NOMO-1 treated with dmso at 0.1 percent for 144 hours (cell line): ENCODE results near the gene DHRS13.
"Not testable (repeated sequence)": the region's sequence is repeated elsewhere in the genome, so short reads cannot be mapped to it uniquely, and the experiment has no call there.

Experiments used
- DNase-seq: peaks from one replicate; lab custom pipeline; 2025; ENCODE audit not compliant: unreplicated experiment; lab: John Stamatoyannopoulos, UW

DHRS13 gene

DNA sequence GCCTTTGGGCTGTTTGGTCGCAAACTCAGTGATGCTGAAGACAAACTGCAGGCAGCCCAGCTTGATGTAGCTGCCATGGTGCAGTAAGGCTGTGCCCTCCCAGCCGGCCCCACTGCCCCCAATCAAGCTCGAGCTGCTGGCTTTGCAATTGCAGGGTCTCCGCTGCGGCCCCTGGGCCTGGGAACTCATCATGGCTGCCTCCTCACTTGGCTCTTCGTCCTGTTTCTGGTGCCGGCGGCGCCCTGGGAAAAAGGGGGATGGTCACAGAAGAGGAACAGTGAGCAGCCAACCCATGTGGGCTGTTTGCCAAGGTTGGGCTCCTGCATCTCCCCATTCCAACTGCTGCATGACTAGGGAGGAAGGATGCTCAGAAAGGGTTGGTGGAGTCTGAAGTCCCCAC, 3.4 kb upstream of the DHRS13 start:
- DNase-seq = no peak

GRCh38 chr17:28904800-28905199, 1.9 kb upstream of the DHRS13 start:
- DNase-seq = no peak

- DNase-seq = not testable (repeated sequence)
These were observed 615 bp upstream of the DHRS13 start for GRCh38 chr17:28903546-28903841.

- peak; percentile 50 for DNase-seq
These were observed 737 bp downstream of the DHRS13 start for GRCh38 chr17:28901866-28902818.

DNA sequence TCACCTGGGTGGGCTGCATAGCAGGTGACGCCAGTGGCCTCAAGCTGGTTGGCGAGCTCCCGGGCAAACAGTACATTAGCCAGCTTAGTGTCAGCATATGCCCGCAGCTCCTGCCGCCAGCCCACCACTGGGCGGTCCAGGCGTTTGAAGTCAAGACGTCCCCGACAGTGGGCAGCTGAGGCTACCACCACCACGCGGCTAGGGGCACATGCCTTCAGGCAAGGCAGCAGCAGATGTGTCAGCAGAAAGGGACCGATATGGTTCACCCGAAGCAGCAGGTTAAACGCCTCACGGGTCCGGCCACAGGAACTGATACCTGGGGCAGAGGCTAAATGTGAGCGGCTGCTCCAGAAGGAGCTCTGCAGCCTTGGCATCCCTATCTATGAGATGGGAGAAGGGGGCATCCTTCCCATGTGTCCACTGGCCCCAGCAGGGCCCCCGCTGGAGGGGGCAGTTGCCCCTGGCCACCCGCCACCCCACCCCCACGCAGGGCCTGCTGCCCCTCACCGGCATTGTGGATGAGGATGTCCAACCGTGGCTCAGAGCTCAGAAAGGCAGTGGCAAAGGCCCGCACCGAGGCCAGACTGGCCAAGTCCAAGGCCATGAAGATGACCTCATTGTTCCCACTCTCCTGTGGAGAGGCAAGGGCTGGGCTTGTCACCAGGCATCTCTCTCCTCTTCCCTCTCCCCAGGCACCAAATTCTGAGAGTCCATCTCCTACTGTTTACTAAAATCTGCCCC, 1.7 kb downstream of the DHRS13 start:
- no peak for DNase-seq

GRCh38 chr17:28899212-28899815, 3.6 kb downstream of the DHRS13 start:
- DNase-seq = no peak

DNA sequence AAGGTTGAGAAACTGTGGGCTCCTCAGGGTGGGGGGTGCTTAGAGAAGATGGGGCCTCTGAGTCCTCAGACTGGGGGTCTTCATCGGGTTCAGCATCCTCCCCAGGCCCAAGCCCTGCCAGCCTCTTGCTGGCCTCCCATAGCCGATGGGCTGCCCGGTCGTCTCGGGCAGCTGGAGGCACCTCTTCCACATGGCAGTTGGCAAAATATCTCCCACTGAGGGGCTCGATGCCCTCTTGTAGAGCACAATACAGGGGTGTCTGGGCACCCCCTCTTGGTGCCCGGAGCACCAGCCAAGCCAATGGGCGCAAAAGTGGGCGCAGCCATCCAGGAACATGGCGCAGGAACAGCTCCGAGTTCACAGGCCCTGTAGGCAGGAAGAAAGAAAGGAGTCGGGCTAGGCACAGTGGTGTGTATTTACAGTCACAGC, 4.3 kb downstream of the DHRS13 start:
- DNase-seq = no peak

DNA sequence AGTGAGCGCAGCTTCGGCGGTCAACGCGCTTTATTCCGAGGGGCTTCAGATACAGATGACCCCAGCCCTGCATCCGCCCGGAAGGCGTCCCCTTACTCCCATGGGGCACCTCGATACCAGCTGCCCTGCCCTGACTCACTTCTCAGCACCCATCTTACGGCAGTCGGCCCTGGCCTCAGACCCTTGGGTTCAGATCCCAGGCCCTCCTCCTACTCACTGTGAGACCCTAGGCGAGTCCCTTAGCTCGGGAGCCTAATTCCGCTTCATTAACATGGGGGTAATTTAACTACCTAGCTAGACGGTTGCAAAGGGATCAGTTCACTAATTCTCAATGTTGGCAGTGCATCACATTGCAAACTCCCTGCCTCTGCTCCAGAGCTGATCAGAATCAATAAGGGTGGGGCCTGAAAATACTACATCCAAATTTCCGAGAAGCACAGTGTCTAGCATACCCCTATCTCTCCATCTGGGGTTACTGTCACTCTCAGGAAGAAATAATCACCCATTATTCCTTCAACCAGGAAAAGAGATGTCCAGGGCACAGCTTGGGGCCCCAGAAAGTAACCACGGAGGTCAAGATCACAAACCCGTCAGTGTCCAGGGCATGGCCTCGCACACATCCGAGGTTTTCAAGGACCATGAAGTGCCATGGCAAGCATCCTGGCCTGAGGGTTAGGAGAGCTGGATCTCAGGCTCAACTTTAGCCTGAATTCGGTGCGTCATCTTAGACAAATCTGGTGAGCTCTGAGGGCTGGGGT, 4.9 kb downstream of the DHRS13 start:
- no peak for DNase-seq

GRCh38 chr17:28896884-28897768, 5.8 kb downstream of the DHRS13 start, which contains the start of gene FLOT2:
Gene FLOT2, minus strand, starts transcription at chr17:28897733. Its CDS starts 159 bp downstream, at chr17:28897574.
- peak; percentile 39 for DNase-seq

DNA sequence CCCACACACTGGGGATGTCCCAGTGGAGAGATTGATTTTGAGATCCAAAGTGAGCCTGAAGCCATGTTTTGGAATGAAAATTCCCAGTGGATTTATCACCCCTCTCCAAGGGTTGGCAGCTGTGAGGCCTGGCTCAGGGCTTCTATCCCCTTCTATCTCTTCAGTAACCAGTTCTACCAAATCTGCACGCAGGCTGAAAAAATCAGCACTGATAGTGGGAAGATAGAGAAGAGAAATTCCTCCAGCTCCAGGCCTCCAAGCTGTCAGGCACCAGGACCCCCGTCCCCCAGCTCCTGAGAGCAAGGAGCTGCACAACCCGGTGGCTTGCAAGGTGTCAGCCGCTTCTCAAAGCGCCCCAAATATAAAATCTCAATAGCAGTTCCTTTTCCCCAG, 6.4 kb downstream of the DHRS13 start:
- no peak for DNase-seq

GRCh38 chr17:28895794-28896447, 7.0 kb downstream of the DHRS13 start:
- DNase-seq = no peak

- DNase-seq = peak; percentile 59
These were observed 9.4 kb downstream of the DHRS13 start for GRCh38 chr17:28893248-28894183.

GRCh38 chr17:28892024-28892423, 10.9 kb downstream of the DHRS13 start:
- DNase-seq = no peak

- DNase-seq = no peak
These were observed 11.7 kb downstream of the DHRS13 start for GRCh38 chr17:28891201-28891600.

DNA sequence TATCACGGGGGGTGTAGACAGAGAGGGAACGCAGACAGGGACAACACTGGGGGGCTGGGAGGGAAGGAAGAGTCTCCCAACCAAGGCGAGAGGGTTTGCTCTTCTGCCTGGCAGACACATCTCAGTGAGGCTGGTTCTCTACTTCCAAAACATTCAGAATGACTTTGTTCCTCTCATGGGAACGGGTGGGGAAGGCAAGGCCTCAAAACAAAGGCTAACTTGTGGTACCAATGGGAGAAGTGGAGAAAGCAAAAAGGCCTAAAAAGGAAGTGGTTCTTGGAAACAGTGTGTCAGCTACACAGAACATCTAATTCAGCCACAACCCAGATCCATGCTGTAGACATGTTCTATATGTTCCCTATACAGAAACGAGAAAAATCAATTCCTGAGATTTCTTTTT, 12.9 kb downstream of the DHRS13 start:
- DNase-seq = no peak

DNA sequence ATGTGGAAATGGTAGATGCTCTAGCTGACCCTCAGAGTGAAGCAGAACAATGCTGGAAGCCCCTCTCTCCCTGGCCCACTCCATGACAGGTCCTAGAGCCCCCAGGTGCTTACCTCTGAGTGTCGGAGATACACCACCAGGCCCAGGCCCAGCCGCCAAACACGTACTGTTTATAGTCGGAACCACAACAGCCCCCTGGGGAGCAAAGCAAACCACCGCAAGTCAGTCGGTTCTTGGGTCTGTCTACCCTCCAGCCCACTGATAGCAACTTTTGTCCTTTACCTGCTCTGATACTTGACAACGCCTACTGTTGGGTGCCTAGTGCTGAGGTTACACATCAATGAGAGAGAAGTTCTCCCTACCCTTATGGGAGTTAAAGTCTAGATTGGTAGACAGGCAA, 14.0 kb downstream of the DHRS13 start:
- DNase-seq = no peak

DNA sequence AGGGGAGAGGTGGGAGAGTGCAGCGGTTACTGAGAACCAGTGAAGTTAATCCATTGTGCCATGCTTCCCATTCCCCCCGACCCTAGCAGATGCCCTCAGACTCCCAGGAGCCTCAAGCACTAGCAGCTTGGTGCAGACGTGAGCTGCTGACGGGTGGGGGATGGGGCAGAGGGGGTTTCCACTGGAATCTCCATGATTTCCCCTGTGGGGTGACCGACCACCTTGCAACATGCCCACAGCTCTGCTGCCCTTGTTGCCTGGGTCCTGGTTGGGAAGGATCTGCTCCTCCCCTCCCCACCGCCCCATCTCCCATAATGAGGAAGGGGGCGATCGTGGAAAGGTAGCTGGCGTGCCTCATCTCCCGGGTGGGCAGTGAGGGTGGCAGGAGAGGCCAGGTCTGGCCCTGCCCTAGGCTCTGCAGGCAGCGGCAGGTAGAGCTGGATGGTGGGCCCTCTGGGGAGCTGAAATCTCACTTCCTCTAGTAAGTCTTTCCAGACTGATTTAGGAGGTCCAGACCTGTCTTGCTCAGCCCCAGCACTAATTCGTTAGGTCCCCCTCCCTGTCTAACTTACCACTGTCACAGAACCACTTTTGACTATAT, 14.9 kb downstream of the DHRS13 start:
- DNase-seq = no peak

DNA sequence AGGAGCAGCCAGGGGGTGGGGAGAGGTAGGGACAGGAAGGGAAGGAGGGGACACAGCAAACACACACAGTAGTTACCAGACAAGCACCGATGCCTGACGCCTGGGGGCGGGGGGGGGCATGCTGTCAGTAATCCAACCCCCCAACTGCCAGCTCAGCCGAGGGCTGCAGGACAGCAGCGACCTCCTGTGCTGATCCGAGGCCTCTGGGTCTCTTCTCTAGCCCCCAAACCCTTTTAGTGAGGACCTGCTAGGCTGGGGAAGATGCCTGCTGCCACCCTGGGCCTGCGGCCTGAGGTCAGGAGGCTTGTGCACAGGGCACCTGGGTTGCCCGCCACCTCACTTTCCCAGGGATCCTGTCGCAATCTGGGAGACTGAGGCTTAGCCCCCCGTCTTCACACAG, 16.9 kb downstream of the DHRS13 start:
- DNase-seq = no peak
